Measurements from ENCODE around the gene CYLD.
A peak's percentile ranks its signal among the peaks of the same experiment; 100 is the strongest.

Gene CYLD

GRCh38 chr16:50789757-50790156, 47.9 kb downstream of the CYLD start:
- DNase-seq: no peak

DNA sequence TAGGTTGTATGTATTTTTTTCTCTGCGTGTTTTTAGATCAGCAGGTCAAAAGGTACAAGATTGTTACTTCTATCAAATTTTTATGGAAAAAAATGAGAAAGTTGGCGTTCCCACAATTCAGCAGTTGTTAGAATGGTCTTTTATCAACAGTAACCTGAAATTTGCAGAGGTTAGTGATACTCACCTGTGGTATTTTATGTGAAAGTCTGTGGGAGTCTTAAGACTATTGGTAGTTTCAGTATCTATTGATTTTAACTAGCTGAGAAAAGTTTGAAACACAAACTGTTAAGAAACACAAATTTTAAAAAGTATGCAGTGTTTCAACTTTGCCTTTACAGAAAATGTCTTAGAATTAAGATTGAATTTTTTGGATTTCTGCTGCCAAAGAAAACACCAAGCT, 49.6 kb downstream of the CYLD start:
- DNase-seq: no peak

DNA sequence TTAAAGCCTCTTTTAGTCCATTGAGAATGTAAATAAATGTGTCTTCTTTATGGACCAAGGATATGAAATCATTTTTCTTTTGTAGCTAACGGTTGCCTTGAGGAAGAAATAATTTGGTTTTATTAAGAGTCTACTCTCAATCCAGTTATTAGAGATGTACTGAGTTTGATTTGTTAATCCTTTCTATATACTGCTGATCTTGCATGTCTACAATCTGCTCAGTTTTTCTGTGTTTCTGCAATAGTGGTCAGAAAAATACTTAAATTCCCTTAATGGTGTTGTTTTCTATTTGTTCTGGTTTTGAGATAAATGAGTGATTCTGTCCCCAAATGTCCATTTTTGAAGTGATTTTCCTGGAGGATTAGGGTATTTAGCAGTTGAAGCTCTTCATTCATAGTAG, 54.9 kb downstream of the CYLD start:
- no peak for DNase-seq

- DNase-seq: no peak
Measured at GRCh38 chr16:50797456-50797855, 55.6 kb downstream of the CYLD start.

DNA sequence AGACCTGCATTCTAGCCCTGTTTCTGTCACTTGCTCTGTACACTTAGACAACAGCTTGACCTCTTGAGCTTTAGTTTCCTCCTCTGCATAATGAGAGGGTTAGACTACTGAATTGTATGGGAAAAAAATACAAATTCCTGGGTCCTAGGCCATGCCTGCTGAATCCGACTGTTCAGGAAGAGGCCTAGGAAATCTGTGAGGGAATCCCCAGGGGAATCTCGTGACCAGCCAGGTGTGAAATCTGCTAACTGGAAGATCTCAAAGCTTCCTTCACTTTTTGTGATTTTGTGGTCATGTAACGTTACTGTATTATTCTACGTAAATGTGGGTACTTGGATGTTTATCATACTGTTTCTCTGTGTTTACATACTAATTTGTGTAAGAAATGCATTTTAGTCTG, 58.2 kb downstream of the CYLD start:
- peak; percentile 74 for DNase-seq

- DNase-seq: no peak
Measured at GRCh38 chr16:50801036-50801435, 59.1 kb downstream of the CYLD start.

GRCh38 chr16:50802000-50802399, 60.1 kb downstream of the CYLD start:
- DNase-seq: no peak

- no peak for DNase-seq
Measured at GRCh38 chr16:50802961-50803360, 61.1 kb downstream of the CYLD start.

GRCh38 chr16:50804290-50804907, 62.5 kb downstream of the CYLD start:
- DNase-seq: no peak

- DNase-seq: peak; percentile 97
Measured at GRCh38 chr16:50806099-50807062, 64.5 kb downstream of the CYLD start.

- DNase-seq: no peak
Measured at GRCh38 chr16:50808929-50809538, 67.1 kb downstream of the CYLD start.

- DNase-seq: no peak
Measured at GRCh38 chr16:50809561-50809960, 67.7 kb downstream of the CYLD start.

- DNase-seq: no peak
Measured at GRCh38 chr16:50810241-50810965, 68.5 kb downstream of the CYLD start.

GRCh38 chr16:50812046-50812445, 70.2 kb downstream of the CYLD start:
- no peak for DNase-seq

DNA sequence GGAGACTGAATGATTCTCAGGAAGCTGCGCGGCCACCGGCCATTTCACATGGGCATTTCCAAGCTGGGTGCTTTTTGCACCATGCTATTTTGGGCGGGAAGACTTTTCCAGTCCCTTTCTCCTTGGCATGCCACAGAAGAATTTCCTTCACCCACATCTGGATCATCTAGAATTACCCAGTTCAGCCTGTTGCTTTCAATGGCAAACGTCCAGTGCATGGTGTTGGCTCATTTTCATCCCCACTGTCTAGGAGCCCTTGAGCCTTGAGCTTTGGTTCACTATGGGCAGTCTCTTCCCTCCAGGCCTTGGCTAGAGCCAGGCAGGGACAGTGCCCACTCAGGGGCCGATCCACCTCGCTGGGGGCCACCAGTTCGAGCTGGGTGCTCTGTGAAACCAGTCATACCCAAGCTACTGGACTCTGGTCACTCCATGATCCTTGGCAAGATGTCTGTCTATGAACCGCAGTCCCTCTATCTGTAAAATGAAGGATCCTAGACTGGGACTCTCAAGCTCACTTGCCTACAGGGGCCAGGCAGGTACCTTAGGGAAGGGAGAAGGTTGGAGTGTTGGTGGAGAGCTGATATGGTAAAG, 71.1 kb downstream of the CYLD start:
- no peak for DNase-seq

DNA sequence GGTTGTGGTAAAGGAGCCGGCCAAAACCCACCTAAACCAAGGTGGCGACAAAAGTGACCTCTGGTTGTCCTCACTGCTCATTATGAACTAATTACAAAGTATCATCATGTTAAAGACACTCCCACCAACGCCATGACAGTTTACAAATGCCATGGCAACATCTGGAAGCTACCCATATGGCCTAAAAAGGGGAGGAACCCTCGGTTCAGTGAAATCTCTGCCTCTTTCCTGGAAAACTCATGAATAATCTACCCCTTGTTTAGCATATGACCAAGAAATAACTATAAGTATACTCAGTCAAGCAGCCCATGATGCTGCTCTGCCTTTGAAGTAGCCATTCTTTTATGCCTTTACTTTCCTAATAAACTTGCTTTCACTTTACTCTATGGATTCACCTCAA, 72.2 kb downstream of the CYLD start:
- DNase-seq: no peak

DNA sequence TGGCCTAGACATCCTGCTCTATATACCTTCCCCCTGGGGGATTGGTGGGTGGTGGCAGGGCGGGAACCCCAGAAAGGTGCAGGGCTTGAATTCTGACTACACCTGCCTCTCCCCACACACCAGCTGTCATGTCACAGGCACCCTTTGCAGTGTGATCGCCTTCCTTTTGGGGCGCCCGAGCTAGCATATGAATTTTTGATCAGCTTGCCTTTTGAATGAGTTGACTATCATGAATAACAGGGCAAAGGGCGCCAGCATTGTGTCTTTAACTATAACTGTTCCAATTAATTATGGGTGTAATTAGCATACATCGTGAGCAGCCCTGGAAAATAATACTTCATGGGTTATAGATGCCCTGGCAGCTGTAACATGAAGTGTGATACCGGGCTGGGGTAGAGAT, 72.7 kb downstream of the CYLD start:
- DNase-seq: peak; percentile 83

DNA sequence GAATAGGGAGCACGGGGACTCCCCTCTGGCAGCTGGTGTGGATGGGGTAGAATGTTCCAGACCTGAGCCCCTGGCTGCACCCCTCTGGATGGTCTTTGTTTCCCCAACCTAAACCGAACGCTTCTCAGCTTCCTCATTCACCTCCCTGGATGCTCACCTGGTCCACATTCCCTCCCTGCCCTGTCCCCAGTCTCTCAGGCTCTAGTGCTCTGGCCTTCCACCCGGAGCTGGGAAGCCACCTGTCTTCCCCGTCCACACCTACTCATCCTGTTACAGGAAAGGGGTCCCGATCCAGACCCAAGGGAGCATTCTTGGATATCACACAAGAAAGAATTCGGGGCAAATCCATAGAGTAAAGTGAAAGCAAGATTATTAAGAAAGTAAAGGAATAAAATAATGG, 73.5 kb downstream of the CYLD start:
- DNase-seq: no peak

GRCh38 chr16:50816901-50817555, 75.1 kb downstream of the CYLD start:
- DNase-seq: no peak

DNA sequence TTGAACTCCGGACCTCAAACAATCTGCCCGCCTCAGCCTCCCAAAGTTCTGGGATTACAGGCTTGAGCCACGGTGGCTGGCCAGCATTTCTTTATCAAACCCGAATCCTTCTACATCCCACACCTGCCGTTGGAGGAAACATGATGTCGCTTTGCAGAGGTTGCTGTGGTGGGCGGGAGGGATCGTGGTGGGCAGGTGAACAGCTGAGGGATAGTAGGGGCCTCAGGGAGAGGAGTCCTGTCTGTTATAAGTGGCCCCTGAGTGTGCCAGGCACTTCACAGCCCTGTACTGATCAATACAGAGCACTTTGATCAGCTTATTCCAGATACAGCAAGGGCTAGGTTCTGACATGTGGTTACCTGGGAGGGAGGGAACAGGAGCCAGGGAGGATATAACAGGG, 76.5 kb downstream of the CYLD start:
- no peak for DNase-seq

GRCh38 chr16:50819706-50820105, 77.8 kb downstream of the CYLD start:
- DNase-seq: no peak

GRCh38 chr16:50820225-50820624, 78.3 kb downstream of the CYLD start:
- no peak for DNase-seq
